ENCODE results near the gene BRD4. TPM values are rescaled to one million over a fixed set of nuclear protein-coding genes. Genes with fewer than 3 reads are reported as not detected.

The BRD4 gene
- total and polyA plus RNA-seq, 2 of the 13 experiments (the other 11 are each of a cell fraction or from before 2014, with no cell fraction given), result 10.5 to 11.4 TPM

DNA sequence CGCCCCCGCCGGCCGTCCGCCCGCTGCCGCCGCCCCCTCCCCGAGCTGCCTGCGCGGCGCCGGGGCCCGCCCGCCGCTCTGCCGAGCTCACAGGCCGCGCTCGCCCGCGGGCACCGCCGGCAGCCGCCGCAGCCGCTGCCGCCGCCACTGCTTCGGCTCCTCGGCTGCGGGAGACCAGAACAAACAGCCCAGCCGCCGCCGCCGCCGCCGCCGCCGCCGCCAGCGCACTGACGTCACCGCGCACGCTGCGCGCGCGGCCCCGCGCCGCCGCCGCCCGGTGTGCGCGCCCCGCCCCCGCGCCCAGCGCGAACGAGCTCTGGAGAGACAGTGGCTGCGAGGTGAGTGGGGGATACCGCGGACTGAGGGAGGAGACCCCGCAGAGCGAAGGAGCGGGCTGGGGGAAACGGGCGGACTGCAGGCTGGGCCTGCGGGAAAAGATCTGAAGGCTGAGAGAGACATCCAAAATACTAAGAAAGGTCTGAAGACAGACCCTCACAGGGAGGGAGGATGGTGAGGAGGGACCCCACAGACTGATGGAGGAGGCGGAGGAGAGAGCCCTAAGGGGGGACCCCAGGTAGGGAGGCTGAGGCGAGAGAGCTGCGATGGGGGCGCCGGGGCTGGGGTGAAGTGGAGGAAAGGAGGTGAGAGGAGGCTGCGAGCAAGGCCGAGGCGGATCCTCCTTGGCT is at the start of gene BRD4 (continued):
- TF ChIP-seq, protein P1, sequence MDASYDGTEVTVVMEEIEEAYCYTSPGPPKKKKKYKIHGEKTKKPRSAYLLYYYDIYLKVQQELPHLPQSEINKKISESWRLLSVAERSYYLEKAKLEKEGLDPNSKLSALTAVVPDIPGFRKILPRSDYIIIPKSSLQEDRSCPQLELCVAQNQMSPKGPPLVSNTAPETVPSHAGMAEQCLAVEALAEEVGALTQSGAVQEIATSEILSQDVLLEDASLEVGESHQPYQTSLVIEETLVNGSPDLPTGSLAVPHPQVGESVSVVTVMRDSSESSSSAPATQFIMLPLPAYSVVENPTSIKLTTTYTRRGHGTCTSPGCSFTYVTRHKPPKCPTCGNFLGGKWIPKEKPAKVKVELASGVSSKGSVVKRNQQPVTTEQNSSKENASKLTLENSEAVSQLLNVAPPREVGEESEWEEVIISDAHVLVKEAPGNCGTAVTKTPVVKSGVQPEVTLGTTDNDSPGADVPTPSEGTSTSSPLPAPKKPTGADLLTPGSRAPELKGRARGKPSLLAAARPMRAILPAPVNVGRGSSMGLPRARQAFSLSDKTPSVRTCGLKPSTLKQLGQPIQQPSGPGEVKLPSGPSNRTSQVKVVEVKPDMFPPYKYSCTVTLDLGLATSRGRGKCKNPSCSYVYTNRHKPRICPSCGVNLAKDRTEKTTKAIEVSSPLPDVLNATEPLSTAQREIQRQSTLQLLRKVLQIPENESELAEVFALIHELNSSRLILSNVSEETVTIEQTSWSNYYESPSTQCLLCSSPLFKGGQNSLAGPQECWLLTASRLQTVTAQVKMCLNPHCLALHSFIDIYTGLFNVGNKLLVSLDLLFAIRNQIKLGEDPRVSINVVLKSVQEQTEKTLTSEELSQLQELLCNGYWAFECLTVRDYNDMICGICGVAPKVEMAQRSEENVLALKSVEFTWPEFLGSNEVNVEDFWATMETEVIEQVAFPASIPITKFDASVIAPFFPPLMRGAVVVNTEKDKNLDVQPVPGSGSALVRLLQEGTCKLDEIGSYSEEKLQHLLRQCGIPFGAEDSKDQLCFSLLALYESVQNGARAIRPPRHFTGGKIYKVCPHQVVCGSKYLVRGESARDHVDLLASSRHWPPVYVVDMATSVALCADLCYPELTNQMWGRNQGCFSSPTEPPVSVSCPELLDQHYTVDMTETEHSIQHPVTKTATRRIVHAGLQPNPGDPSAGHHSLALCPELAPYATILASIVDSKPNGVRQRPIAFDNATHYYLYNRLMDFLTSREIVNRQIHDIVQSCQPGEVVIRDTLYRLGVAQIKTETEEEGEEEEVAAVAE (CRISPR knock-in tag; IDR thresholded peaks at IDR 0.05; ENCODE audit: borderline replicate concordance), result 0 out of 2 replicates have a peak, but pooled peaks have one; percentile 22
- TF ChIP-seq NR2F6 (IDR thresholded peaks at IDR 0.05) (no peak), NR2F6 (CRISPR knock-in tag; IDR thresholded peaks at IDR 0.05) (no peak), REPIN1 (CRISPR knock-in tag; IDR thresholded peaks at IDR 0.05; ENCODE audit: borderline replicate concordance, low read depth) (no peak), EP300 (IDR thresholded peaks at IDR 0.05; ENCODE audit: low read depth in 2 of 2, low read length in 2 of 2) (no peak), EP300 (CRISPR knock-in tag; IDR thresholded peaks at IDR 0.05; ENCODE audit: borderline replicate concordance) (no peak), SP140L (CRISPR knock-in tag; IDR thresholded peaks at IDR 0.05; ENCODE audit: borderline replicate concordance) (no peak), GFI1 (CRISPR knock-in tag; IDR thresholded peaks at IDR 0.05; ENCODE audit: borderline replicate concordance) (no peak), SNRNP70 (IDR thresholded peaks at IDR 0.05; ENCODE audit: low read depth, low read length) (no peak), RNF2 (conservative IDR thresholded peaks at IDR 0.05; ENCODE audit: low read depth) (no peak), ZFP41 (CRISPR knock-in tag; IDR thresholded peaks at IDR 0.05; ENCODE audit: borderline replicate concordance) (no peak), ZNF720 (CRISPR knock-in tag; IDR thresholded peaks at IDR 0.05) (no peak), JDP2 (CRISPR knock-in tag; IDR thresholded peaks at IDR 0.05; ENCODE audit: borderline replicate concordance) (no peak), HOXA9 (CRISPR knock-in tag; IDR thresholded peaks at IDR 0.05; ENCODE audit: borderline replicate concordance) (no peak), ISX (CRISPR knock-in tag; conservative IDR thresholded peaks at IDR 0.05) (no peak), ARHGAP35 (CRISPR knock-in tag; IDR thresholded peaks at IDR 0.05; ENCODE audit: borderline replicate concordance) (peak; percentile 64; the same call in 1 of the 2 replicates), MEIS2 (CRISPR knock-in tag; IDR thresholded peaks at IDR 0.05) (peak; percentile 3; the same call in 1 of the 2 replicates), ETV5 (CRISPR knock-in tag; IDR thresholded peaks at IDR 0.05; ENCODE audit: borderline replicate concordance) (no peak), ZFAT (CRISPR knock-in tag; conservative IDR thresholded peaks at IDR 0.05) (no peak), FOXO1 (CRISPR knock-in tag; IDR thresholded peaks at IDR 0.05) (no peak), AHR (CRISPR knock-in tag; IDR thresholded peaks at IDR 0.05) (no peak)
- TF ChIP-seq, protein P2, sequence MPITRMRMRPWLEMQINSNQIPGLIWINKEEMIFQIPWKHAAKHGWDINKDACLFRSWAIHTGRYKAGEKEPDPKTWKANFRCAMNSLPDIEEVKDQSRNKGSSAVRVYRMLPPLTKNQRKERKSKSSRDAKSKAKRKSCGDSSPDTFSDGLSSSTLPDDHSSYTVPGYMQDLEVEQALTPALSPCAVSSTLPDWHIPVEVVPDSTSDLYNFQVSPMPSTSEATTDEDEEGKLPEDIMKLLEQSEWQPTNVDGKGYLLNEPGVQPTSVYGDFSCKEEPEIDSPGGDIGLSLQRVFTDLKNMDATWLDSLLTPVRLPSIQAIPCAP (CRISPR knock-in tag; IDR thresholded peaks at IDR 0.05; ENCODE audit: low read depth), result no peak
- TF ChIP-seq, protein P3, sequence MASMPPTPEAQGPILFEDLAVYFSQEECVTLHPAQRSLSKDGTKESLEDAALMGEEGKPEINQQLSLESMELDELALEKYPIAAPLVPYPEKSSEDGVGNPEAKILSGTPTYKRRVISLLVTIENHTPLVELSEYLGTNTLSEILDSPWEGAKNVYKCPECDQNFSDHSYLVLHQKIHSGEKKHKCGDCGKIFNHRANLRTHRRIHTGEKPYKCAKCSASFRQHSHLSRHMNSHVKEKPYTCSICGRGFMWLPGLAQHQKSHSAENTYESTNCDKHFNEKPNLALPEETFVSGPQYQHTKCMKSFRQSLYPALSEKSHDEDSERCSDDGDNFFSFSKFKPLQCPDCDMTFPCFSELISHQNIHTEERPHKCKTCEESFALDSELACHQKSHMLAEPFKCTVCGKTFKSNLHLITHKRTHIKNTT (CRISPR knock-in tag; IDR thresholded peaks at IDR 0.05), result no peak
- TF ChIP-seq, protein P4, sequence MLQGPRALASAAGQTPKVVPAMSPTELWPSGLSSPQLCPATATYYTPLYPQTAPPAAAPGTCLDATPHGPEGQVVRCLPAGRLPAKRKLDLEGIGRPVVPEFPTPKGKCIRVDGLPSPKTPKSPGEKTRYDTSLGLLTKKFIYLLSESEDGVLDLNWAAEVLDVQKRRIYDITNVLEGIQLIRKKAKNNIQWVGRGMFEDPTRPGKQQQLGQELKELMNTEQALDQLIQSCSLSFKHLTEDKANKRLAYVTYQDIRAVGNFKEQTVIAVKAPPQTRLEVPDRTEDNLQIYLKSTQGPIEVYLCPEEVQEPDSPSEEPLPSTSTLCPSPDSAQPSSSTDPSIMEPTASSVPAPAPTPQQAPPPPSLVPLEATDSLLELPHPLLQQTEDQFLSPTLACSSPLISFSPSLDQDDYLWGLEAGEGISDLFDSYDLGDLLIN (CRISPR knock-in tag; IDR thresholded peaks at IDR 0.05; ENCODE audit: borderline replicate concordance), result no peak
